ENCODE data around the gene TMEM88. TPM values are rescaled to one million over a fixed set of nuclear protein-coding genes. Genes with fewer than 3 reads are reported as not detected.

TMEM88 gene
- total and polyA plus RNA-seq, 4 donors = 6.3 to 19.6 (median 11.3) TPM

DNA sequence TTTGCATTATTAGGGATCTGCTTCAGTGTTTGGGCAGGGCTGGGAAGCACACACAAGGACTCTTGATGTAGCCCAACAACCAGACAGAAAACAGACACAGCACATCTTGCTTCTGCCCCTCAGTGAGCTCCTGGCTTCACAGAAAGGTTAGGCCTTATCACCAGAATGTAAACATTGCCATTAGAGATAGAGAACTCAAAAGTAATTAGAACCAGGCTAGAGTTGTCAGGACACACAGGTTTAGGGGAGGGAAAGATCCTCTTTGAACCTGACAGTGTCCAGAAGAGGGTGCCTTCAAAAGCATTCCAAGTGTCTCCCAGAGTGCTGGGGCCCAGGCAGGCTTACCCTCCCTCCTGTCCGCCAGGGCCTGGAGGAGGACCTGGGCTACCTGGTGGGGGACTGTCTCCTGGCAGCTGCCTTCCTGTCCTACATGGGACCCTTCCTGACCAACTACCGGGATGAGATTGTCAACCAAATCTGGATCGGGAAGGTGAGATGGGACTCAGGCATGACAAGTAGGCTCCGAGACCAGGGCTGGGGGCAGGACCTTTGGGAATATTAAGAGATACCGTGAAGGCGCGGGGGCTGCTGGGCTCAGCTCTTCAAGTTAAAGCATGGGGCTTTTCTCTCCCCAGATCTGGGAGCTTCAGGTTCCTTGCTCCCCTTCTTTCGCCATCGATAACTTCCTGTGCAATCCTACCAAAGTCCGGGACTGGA, 37.8 kb upstream of the TMEM88 start:
- TF ChIP-seq, protein P1, sequence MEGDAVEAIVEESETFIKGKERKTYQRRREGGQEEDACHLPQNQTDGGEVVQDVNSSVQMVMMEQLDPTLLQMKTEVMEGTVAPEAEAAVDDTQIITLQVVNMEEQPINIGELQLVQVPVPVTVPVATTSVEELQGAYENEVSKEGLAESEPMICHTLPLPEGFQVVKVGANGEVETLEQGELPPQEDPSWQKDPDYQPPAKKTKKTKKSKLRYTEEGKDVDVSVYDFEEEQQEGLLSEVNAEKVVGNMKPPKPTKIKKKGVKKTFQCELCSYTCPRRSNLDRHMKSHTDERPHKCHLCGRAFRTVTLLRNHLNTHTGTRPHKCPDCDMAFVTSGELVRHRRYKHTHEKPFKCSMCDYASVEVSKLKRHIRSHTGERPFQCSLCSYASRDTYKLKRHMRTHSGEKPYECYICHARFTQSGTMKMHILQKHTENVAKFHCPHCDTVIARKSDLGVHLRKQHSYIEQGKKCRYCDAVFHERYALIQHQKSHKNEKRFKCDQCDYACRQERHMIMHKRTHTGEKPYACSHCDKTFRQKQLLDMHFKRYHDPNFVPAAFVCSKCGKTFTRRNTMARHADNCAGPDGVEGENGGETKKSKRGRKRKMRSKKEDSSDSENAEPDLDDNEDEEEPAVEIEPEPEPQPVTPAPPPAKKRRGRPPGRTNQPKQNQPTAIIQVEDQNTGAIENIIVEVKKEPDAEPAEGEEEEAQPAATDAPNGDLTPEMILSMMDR (IDR thresholded peaks at IDR 0.05; ENCODE audit: control extremely low read depth, extremely low read depth) = no peak
- no peaks in the 10 kb centered on the region for H3K36me3 ChIP-seq (ENCODE audit: control insufficient read depth in 4 of 4, insufficient read depth in 4 of 4, low read length in 4 of 4)
- no peak overlapping the region for H3K4me3 ChIP-seq
- H3K9ac ChIP-seq (ENCODE audit: insufficient read depth in 1 of 2, low read length in 2 of 2) = no peak overlapping the region
- DNase-seq = no peak
- H3K4me1 ChIP-seq (ENCODE audit: control insufficient read depth in 5 of 5, insufficient read depth in 5 of 5, low read length in 5 of 5) = no peaks in the 10 kb centered on the region
- ATAC-seq (ENCODE audit: insufficient read depth, low FRiP score) = no peak
- no peaks in the 10 kb centered on the region for H3K9me3 ChIP-seq (ENCODE audit: control insufficient read depth in 4 of 4, insufficient read depth in 3 of 4, low read length in 3 of 4)
- WGBS, 2 donors = 72 to 88% methylated on average over 10 of the region's 10 CpGs
- H3K27ac ChIP-seq (ENCODE audit: low read depth in 1 of 2, low read length in 1 of 2) = no peak overlapping the region
- no peaks in the 10 kb centered on the region for H3K27me3 ChIP-seq (ENCODE audit: control insufficient read depth in 3 of 3, insufficient read depth in 3 of 3, low read length in 2 of 3)

DNA sequence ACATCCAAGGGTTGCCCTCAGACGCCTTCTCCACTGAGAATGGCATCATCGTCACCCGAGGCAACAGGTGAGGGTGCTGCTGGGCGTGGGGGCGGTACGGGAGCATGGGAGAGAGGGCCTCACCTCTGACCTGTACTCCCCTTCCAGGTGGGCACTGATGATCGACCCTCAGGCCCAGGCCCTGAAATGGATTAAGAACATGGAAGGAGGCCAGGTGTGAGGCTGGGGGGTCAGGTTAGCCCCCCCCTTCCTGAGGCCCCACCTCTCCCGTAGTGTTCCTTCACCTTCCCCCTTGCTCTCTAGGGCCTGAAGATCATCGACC, 37.3 kb upstream of the TMEM88 start:
- no peak overlapping the region for H3K4me3 ChIP-seq
- ATAC-seq (ENCODE audit: insufficient read depth, low FRiP score) = no peak
- no peaks in the 10 kb centered on the region for H3K27me3 ChIP-seq (ENCODE audit: control insufficient read depth in 3 of 3, insufficient read depth in 3 of 3, low read length in 2 of 3)
- H3K4me1 ChIP-seq (ENCODE audit: control insufficient read depth in 5 of 5, insufficient read depth in 5 of 5, low read length in 5 of 5) = no peaks in the 10 kb centered on the region
- no peaks in the 10 kb centered on the region for H3K9me3 ChIP-seq (ENCODE audit: control insufficient read depth in 4 of 4, insufficient read depth in 3 of 4, low read length in 3 of 4)
- WGBS, 2 donors = 86% methylated on average over 9 of the region's 9 CpGs
- no peak for DNase-seq
- TF ChIP-seq, protein P1 (IDR thresholded peaks at IDR 0.05; ENCODE audit: control extremely low read depth, extremely low read depth) = no peak
- H3K36me3 ChIP-seq (ENCODE audit: control insufficient read depth in 4 of 4, insufficient read depth in 4 of 4, low read length in 4 of 4) = no peaks in the 10 kb centered on the region
- no peak overlapping the region for H3K27ac ChIP-seq (ENCODE audit: low read depth in 1 of 2, low read length in 1 of 2)
- H3K9ac ChIP-seq (ENCODE audit: insufficient read depth in 1 of 2, low read length in 2 of 2) = no peak overlapping the region

DNA sequence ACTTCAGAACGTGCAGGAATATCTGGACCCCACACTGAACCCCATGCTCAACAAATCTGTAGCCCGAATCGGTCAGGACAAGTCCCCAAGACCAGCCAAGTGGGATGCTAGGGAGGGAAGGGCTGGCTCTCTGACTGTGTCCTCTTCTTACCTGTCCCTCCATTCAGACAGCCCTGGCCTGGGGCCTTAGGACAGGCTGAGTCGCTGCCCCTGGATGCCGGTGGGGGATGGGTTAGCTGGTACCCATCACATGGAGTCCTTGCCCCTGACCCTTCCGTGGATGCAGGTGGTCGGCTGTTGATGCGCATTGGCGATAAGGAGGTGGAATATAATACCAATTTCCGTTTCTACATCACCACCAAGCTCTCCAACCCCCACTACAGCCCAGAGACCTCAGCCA, 36.8 kb upstream of the TMEM88 start:
- DNase-seq = no peak
- H3K9ac ChIP-seq (ENCODE audit: insufficient read depth in 1 of 2, low read length in 2 of 2) = no peak overlapping the region
- H3K27ac ChIP-seq (ENCODE audit: low read depth in 1 of 2, low read length in 1 of 2) = no peak overlapping the region
- 88 to 90% methylated on average over 10 of the region's 10 CpGs for WGBS, 2 donors
- H3K36me3 ChIP-seq (ENCODE audit: control insufficient read depth in 4 of 4, insufficient read depth in 4 of 4, low read length in 4 of 4) = no peaks in the 10 kb centered on the region
- H3K4me1 ChIP-seq (ENCODE audit: control insufficient read depth in 5 of 5, insufficient read depth in 5 of 5, low read length in 5 of 5) = no peaks in the 10 kb centered on the region
- no peak overlapping the region for H3K4me3 ChIP-seq
- TF ChIP-seq, protein P1 (IDR thresholded peaks at IDR 0.05; ENCODE audit: control extremely low read depth, extremely low read depth) = no peak
- no peaks in the 10 kb centered on the region for H3K9me3 ChIP-seq (ENCODE audit: control insufficient read depth in 4 of 4, insufficient read depth in 3 of 4, low read length in 3 of 4)
- ATAC-seq (ENCODE audit: insufficient read depth, low FRiP score) = no peak
- H3K27me3 ChIP-seq (ENCODE audit: control insufficient read depth in 3 of 3, insufficient read depth in 3 of 3, low read length in 2 of 3) = no peaks in the 10 kb centered on the region
